HepG2 (cell line): ENCODE data around the gene ERMAP. TPM values are rescaled to one million over a fixed set of nuclear protein-coding genes. Genes with fewer than 3 reads are reported as not detected.

ENCODE experiments used
- BORCS8-MEF2B ChIP-seq: sonication (generic); formaldehyde crosslinking; IDR thresholded peaks from 2 replicates; pipeline ENCODE4 v1.8.0; 2022; ENCODE audit warnings: mild to moderate bottlenecking, missing genetic modification reagents
- CCAR2 ChIP-seq: fragments of 200-400 bp; formaldehyde crosslinking; optimal IDR thresholded peaks from 2 replicates; pipeline ENCODE3; 2018; ENCODE audit warnings: low read depth, mild to moderate bottlenecking, low read length, moderate library complexity
- HOXA3 ChIP-seq: sonication (generic); formaldehyde crosslinking; IDR thresholded peaks from 2 replicates; pipeline ENCODE4 v1.5.0; 2020; ENCODE audit warnings: missing genetic modification reagents
- IKZF4 ChIP-seq: sonication (generic); formaldehyde crosslinking; IDR thresholded peaks from 2 replicates; pipeline ENCODE4 v1.5.1; 2020; ENCODE audit warnings: borderline replicate concordance, mild to moderate bottlenecking, low read depth, missing genetic modification reagents; ENCODE audit errors: not compliant biosample characterization
- MEIS1 ChIP-seq: sonication (generic); formaldehyde crosslinking; IDR thresholded peaks from 2 replicates; pipeline ENCODE4 v1.9.0; 2021; ENCODE audit warnings: mild to moderate bottlenecking, missing genetic modification reagents, moderate library complexity, borderline replicate concordance
- MLX ChIP-seq: IDR thresholded peaks from 2 replicates; pipeline ENCODE4 v1.6.1; 2016
- ONECUT2 ChIP-seq: sonication (generic); formaldehyde crosslinking; IDR thresholded peaks from 2 replicates; pipeline ENCODE4 v1.4.0; 2020; ENCODE audit warnings: missing genetic modification reagents
- SNRNP70 ChIP-seq: fragments of 200-400 bp; formaldehyde crosslinking; IDR thresholded peaks from 2 replicates; pipeline ENCODE4 v1.6.1; 2017; ENCODE audit warnings: mild to moderate bottlenecking, low read depth, low read length, moderate library complexity
- TSC22D2 ChIP-seq: sonication (generic); formaldehyde crosslinking; IDR thresholded peaks from 2 replicates; pipeline ENCODE4 v1.5.1; 2020; ENCODE audit warnings: missing genetic modification reagents, mild to moderate bottlenecking, borderline replicate concordance
- ZBTB7A ChIP-seq: sonication (generic); formaldehyde crosslinking; IDR thresholded peaks from 2 replicates; pipeline ENCODE4 v1.8.0; 2022; ENCODE audit warnings: mild to moderate bottlenecking, missing genetic modification reagents
- ZNF180 ChIP-seq: sonication (generic); formaldehyde crosslinking; IDR thresholded peaks from 2 replicates; pipeline ENCODE4 v1.4.0; 2020; ENCODE audit warnings: low read depth, missing genetic modification reagents, borderline replicate concordance
- ZNF44 ChIP-seq: sonication (generic); formaldehyde crosslinking; IDR thresholded peaks from 2 replicates; pipeline ENCODE4 v1.5.1; 2020; ENCODE audit warnings: mild to moderate bottlenecking, missing genetic modification reagents
- ZNF503 ChIP-seq: sonication (generic); formaldehyde crosslinking; IDR thresholded peaks from 2 replicates; pipeline ENCODE4 v1.4.0; 2020; ENCODE audit warnings: missing genetic modification reagents
- ZNF7 ChIP-seq: IDR thresholded peaks from 2 replicates; pipeline ENCODE4 v1.6.1; 2016; ENCODE audit warnings: missing biosample characterization, missing genetic modification reagents
- polyA plus RNA-seq, 8 experiments: library from polyadenylated mRNA; depleted of rRNA in 3 of 8; stranded (reverse) in 7 of 8; unstranded in 1 of 8; fragments of >200 nt; fragmentation: Illumina TruSeq in 4 of 8; extraction: Trizol in 4 of 8; gene quantifications; 2 replicates each; pipeline versions ENCODE4 v1.2.1 to v1.2.3, GENCODE V29; 2011 to 2016; ENCODE audit warnings: low read depth in 4 of 8, missing spikeins in 1 of 8, mixed read lengths in 1 of 8; ENCODE audit not compliant: insufficient read depth in 1 of 8
- total RNA-seq, 5 experiments: library from RNA; depleted of rRNA; stranded (reverse); fragments of >200 nt; fragmentation: Illumina TruSeq; extraction: Trizol; gene quantifications; 2 replicates each; pipeline ENCODE4 v1.2.3, GENCODE V29; 2016; ENCODE audit warnings: low read depth in 1 of 5
- TF ChIP-seq, protein P1 (sequence below): sonication (generic); formaldehyde crosslinking; IDR thresholded peaks from 2 replicates; pipeline ENCODE4 v1.9.0; 2021; ENCODE audit warnings: mild to moderate bottlenecking, missing genetic modification reagents

ERMAP gene
- total and polyA plus RNA-seq, 2 of the 13 experiments (the other 11 are each of a cell fraction or from before 2014, with no cell fraction given) = 2.2 to 4.4 TPM

- TF ChIP-seq ZNF503 (CRISPR knock-in tag) (peak; percentile 37; the same call in 1 of the 2 replicates), IKZF4 (CRISPR knock-in tag) (no peak), ONECUT2 (CRISPR knock-in tag) (no peak), MLX (CRISPR knock-in tag) (no peak), BORCS8-MEF2B (CRISPR knock-in tag) (no peak), ZNF44 (CRISPR knock-in tag) (no peak), ZBTB7A (CRISPR knock-in tag) (no peak; the same call in 1 of the 2 replicates), ZNF180 (CRISPR knock-in tag) (no peak), MEIS1 (no peak), SNRNP70 (no peak), ZNF7 (CRISPR knock-in tag) (no peak), TSC22D2 (CRISPR knock-in tag) (peak; percentile 21; the same call in 1 of the 2 replicates), HOXA3 (CRISPR knock-in tag) (peak; percentile 70; the same call in 1 of the 2 replicates), CCAR2 (no peak)
- TF ChIP-seq, protein P1, sequence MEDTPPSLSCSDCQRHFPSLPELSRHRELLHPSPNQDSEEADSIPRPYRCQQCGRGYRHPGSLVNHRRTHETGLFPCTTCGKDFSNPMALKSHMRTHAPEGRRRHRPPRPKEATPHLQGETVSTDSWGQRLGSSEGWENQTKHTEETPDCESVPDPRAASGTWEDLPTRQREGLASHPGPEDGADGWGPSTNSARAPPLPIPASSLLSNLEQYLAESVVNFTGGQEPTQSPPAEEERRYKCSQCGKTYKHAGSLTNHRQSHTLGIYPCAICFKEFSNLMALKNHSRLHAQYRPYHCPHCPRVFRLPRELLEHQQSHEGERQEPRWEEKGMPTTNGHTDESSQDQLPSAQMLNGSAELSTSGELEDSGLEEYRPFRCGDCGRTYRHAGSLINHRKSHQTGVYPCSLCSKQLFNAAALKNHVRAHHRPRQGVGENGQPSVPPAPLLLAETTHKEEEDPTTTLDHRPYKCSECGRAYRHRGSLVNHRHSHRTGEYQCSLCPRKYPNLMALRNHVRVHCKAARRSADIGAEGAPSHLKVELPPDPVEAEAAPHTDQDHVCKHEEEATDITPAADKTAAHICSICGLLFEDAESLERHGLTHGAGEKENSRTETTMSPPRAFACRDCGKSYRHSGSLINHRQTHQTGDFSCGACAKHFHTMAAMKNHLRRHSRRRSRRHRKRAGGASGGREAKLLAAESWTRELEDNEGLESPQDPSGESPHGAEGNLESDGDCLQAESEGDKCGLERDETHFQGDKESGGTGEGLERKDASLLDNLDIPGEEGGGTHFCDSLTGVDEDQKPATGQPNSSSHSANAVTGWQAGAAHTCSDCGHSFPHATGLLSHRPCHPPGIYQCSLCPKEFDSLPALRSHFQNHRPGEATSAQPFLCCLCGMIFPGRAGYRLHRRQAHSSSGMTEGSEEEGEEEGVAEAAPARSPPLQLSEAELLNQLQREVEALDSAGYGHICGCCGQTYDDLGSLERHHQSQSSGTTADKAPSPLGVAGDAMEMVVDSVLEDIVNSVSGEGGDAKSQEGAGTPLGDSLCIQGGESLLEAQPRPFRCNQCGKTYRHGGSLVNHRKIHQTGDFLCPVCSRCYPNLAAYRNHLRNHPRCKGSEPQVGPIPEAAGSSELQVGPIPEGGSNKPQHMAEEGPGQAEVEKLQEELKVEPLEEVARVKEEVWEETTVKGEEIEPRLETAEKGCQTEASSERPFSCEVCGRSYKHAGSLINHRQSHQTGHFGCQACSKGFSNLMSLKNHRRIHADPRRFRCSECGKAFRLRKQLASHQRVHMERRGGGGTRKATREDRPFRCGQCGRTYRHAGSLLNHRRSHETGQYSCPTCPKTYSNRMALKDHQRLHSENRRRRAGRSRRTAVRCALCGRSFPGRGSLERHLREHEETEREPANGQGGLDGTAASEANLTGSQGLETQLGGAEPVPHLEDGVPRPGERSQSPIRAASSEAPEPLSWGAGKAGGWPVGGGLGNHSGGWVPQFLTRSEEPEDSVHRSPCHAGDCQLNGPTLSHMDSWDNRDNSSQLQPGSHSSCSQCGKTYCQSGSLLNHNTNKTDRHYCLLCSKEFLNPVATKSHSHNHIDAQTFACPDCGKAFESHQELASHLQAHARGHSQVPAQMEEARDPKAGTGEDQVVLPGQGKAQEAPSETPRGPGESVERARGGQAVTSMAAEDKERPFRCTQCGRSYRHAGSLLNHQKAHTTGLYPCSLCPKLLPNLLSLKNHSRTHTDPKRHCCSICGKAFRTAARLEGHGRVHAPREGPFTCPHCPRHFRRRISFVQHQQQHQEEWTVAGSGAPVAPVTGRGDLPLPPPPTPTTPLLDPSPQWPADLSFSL (CRISPR knock-in tag) = no peak
Measured at GRCh38 chr1:42816585-42817439, at the start of gene ERMAP, which contains the start of gene SVBP (continued).
